ENCODE results near the gene KCNK1. TPM values are rescaled to one million over a fixed set of nuclear protein-coding genes. Genes with fewer than 3 reads are reported as not detected.
A peak's percentile ranks its signal among the peaks of the same experiment; 100 is the strongest.
"Not testable (repeated sequence)": the region's sequence is repeated elsewhere in the genome, so short reads cannot be mapped to it uniquely, and the experiment has no call there.

KCNK1 gene
- polyA plus RNA-seq, 1 donor = 8.0 TPM

GRCh38 chr1:233617025-233617424, 3.1 kb downstream of the KCNK1 start:
- Histone ChIP-seq H3K4me1 (ENCODE audit: control insufficient read depth, insufficient read depth, low read length) (peaks cover 4% of the 10 kb centered on the region), H3K27ac (ENCODE audit: low read length) (no peak overlapping the region), H3K4me3 (ENCODE audit: low read length) (no peak overlapping the region), H3K36me3 (ENCODE audit: control insufficient read depth, insufficient read depth, low read length) (no peaks in the 10 kb centered on the region), H3K27me3 (ENCODE audit: control insufficient read depth, insufficient read depth, low read length) (peaks cover 23% of the 10 kb centered on the region), H3K9me3 (ENCODE audit: control insufficient read depth, low read depth, low read length) (no peaks in the 10 kb centered on the region)
- no peak for DNase-seq
- WGBS (ENCODE audit: insufficient coverage, low lambda C conversion rate) = no CpG with 5 or more reads among the region's 1 CpG

DNA sequence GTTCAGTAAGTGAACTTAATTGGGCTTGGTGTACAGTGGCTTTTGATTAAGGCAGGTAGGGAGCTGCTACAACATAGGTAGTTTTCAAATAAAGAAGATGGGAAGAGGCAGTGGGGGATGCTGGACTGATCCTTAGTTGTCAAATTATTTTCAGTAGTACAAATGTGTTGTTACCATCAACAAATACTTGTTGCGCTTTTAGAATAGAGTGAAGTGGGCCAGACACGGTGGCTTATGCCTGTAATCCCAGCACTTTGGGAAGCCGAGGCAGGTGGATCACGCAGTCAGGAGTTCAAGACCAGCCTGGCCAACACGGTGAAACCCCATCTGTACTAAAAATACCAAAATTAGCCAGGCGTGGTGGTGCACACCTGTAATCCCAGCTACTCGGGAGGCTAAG, 5.5 kb downstream of the KCNK1 start:
- peaks cover 10% of the 10 kb centered on the region for H3K27me3 ChIP-seq (ENCODE audit: control insufficient read depth, insufficient read depth, low read length)
- H3K4me1 ChIP-seq (ENCODE audit: control insufficient read depth, insufficient read depth, low read length); DNase-seq; H3K9me3 ChIP-seq (ENCODE audit: control insufficient read depth, low read depth, low read length); H3K36me3 ChIP-seq (ENCODE audit: control insufficient read depth, insufficient read depth, low read length); H3K27ac ChIP-seq (ENCODE audit: low read length); H3K4me3 ChIP-seq (ENCODE audit: low read length): not testable (repeated sequence)
- no CpG with 5 or more reads among the region's 7 CpGs for WGBS (ENCODE audit: insufficient coverage, low lambda C conversion rate)

- Histone ChIP-seq H3K27ac (ENCODE audit: low read length) (no peak overlapping the region), H3K9me3 (ENCODE audit: control insufficient read depth, low read depth, low read length) (no peaks in the 10 kb centered on the region), H3K27me3 (ENCODE audit: control insufficient read depth, insufficient read depth, low read length) (peaks cover 5% of the 10 kb centered on the region), H3K36me3 (ENCODE audit: control insufficient read depth, insufficient read depth, low read length) (no peaks in the 10 kb centered on the region), H3K4me1 (ENCODE audit: control insufficient read depth, insufficient read depth, low read length) (no peaks in the 10 kb centered on the region), H3K4me3 (ENCODE audit: low read length) (no peak overlapping the region)
- WGBS (ENCODE audit: insufficient coverage, low lambda C conversion rate) = no CpG with 5 or more reads among the region's 2 CpGs
- DNase-seq = no peak
Measured at GRCh38 chr1:233620065-233620464, 6.2 kb downstream of the KCNK1 start.

- Histone ChIP-seq H3K4me1 (ENCODE audit: control insufficient read depth, insufficient read depth, low read length) (no peaks in the 10 kb centered on the region), H3K4me3 (ENCODE audit: low read length) (no peak overlapping the region), H3K36me3 (ENCODE audit: control insufficient read depth, insufficient read depth, low read length) (no peaks in the 10 kb centered on the region), H3K27ac (ENCODE audit: low read length) (no peak overlapping the region), H3K27me3 (ENCODE audit: control insufficient read depth, insufficient read depth, low read length) (no peaks in the 10 kb centered on the region), H3K9me3 (ENCODE audit: control insufficient read depth, low read depth, low read length) (no peaks in the 10 kb centered on the region)
- DNase-seq = peak in 1 of 2 donors; percentile 55
- no CpG with 5 or more reads among the region's 3 CpGs for WGBS (ENCODE audit: insufficient coverage, low lambda C conversion rate)
Measured at GRCh38 chr1:233621923-233622322, 8.0 kb downstream of the KCNK1 start.

DNA sequence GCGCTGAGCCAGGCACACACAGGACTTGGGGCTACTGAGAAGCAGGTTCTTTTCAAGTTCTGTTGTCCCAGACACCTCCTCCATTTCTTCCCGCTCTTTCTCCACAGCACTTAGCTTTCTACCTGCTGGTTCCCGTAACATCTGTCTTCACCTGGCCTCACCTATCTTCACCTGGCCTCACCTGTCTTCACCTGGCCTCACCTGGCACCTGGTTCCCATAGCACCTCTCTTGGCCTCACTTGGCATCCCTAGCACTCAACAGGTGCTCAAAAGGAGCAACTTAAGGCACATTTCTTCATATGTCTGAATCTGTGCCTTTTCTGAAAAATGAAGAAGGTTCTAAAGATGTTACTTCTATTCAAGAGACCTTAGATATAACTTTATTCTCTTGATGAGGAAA, 10.4 kb downstream of the KCNK1 start:
- Histone ChIP-seq H3K9me3 (ENCODE audit: control insufficient read depth, low read depth, low read length) (no peaks in the 10 kb centered on the region), H3K27ac (ENCODE audit: low read length) (no peak overlapping the region), H3K4me1 (ENCODE audit: control insufficient read depth, insufficient read depth, low read length) (no peaks in the 10 kb centered on the region), H3K36me3 (ENCODE audit: control insufficient read depth, insufficient read depth, low read length) (no peaks in the 10 kb centered on the region), H3K4me3 (ENCODE audit: low read length) (no peak overlapping the region), H3K27me3 (ENCODE audit: control insufficient read depth, insufficient read depth, low read length) (no peaks in the 10 kb centered on the region)
- WGBS (ENCODE audit: insufficient coverage, low lambda C conversion rate) = 100% methylated on average over 2 of the region's 3 CpGs
- DNase-seq = no peak

GRCh38 chr1:233625087-233625486, 11.2 kb downstream of the KCNK1 start:
- Histone ChIP-seq H3K4me1 (ENCODE audit: control insufficient read depth, insufficient read depth, low read length) (no peaks in the 10 kb centered on the region), H3K9me3 (ENCODE audit: control insufficient read depth, low read depth, low read length) (no peaks in the 10 kb centered on the region), H3K4me3 (ENCODE audit: low read length) (no peak overlapping the region), H3K27me3 (ENCODE audit: control insufficient read depth, insufficient read depth, low read length) (no peaks in the 10 kb centered on the region), H3K36me3 (ENCODE audit: control insufficient read depth, insufficient read depth, low read length) (no peaks in the 10 kb centered on the region), H3K27ac (ENCODE audit: low read length) (no peak overlapping the region)
- DNase-seq = no peak
- WGBS (ENCODE audit: insufficient coverage, low lambda C conversion rate) = no CpG with 5 or more reads among the region's 2 CpGs

DNA sequence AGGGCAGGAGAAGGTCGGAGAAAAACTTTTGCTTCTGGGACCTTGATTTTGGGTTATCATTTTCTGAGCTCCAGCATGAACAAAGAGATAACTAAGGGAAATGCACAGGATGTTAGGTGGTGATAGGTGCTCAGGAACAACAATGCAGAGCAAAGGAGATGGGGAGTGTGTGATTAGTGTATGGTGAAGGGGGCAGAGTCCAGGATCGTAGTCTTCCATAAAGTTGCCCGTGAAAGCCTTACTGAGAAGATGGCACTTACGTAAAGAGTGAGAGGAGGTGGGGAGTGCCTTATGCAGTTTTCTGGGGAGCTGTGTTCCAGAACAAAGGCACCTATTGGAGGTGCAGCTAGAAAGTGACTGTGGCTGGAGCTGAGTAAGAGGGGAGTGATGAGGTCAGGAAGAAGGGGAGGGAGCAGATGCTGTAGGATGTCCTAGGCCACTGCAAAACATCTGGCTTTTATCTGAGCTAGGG, 11.6 kb downstream of the KCNK1 start:
- H3K4me1 ChIP-seq (ENCODE audit: control insufficient read depth, insufficient read depth, low read length) = no peaks in the 10 kb centered on the region
- peak in 1 of 2 donors; percentile 59 for DNase-seq
- no peaks in the 10 kb centered on the region for H3K27me3 ChIP-seq (ENCODE audit: control insufficient read depth, insufficient read depth, low read length)
- 39% methylated on average over 3 of the region's 4 CpGs for WGBS (ENCODE audit: insufficient coverage, low lambda C conversion rate)
- no peak overlapping the region for H3K27ac ChIP-seq (ENCODE audit: low read length)
- H3K9me3 ChIP-seq (ENCODE audit: control insufficient read depth, low read depth, low read length) = no peaks in the 10 kb centered on the region
- H3K36me3 ChIP-seq (ENCODE audit: control insufficient read depth, insufficient read depth, low read length) = no peaks in the 10 kb centered on the region
- H3K4me3 ChIP-seq (ENCODE audit: low read length) = no peak overlapping the region

- no peaks in the 10 kb centered on the region for H3K9me3 ChIP-seq (ENCODE audit: control insufficient read depth, low read depth, low read length)
- H3K4me3 ChIP-seq (ENCODE audit: low read length) = no peak overlapping the region
- H3K27me3 ChIP-seq (ENCODE audit: control insufficient read depth, insufficient read depth, low read length) = no peaks in the 10 kb centered on the region
- no CpG with 5 or more reads among the region's 11 CpGs for WGBS (ENCODE audit: insufficient coverage, low lambda C conversion rate)
- no peak overlapping the region for H3K27ac ChIP-seq (ENCODE audit: low read length)
- H3K36me3 ChIP-seq (ENCODE audit: control insufficient read depth, insufficient read depth, low read length) = no peaks in the 10 kb centered on the region
- no peak for DNase-seq
- no peaks in the 10 kb centered on the region for H3K4me1 ChIP-seq (ENCODE audit: control insufficient read depth, insufficient read depth, low read length)
Measured at GRCh38 chr1:233627376-233627775, 13.5 kb downstream of the KCNK1 start.

DNA sequence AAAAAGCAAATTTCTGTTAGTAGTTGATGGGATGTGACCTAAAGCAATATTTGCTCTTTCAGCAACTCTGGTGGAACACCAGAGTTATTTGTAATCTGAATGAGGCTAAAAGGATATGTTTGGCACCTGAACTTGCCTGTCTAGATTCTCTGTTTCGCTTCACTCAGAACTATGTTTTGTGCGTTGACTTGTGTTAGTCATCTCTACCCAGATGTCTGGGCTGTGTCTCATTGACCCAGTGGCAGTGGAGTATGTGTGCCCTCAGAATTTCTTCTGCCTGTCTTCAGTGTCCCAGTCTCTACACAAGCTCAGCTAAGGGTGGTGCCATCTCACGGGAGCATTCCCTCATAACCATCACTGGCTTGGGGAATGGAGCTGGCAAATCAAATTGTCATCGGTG, 13.9 kb downstream of the KCNK1 start:
- Histone ChIP-seq H3K27ac (ENCODE audit: low read length) (no peak overlapping the region), H3K9me3 (ENCODE audit: control insufficient read depth, low read depth, low read length) (no peaks in the 10 kb centered on the region), H3K27me3 (ENCODE audit: control insufficient read depth, insufficient read depth, low read length) (no peaks in the 10 kb centered on the region), H3K4me1 (ENCODE audit: control insufficient read depth, insufficient read depth, low read length) (no peaks in the 10 kb centered on the region), H3K4me3 (ENCODE audit: low read length) (no peak overlapping the region), H3K36me3 (ENCODE audit: control insufficient read depth, insufficient read depth, low read length) (no peaks in the 10 kb centered on the region)
- no peak for DNase-seq
- no CpG with 5 or more reads among the region's 4 CpGs for whole genome bisulfite sequencing (ENCODE audit: insufficient coverage, low lambda C conversion rate)

GRCh38 chr1:233629305-233629935, 15.5 kb downstream of the KCNK1 start:
- Histone ChIP-seq H3K27ac (ENCODE audit: low read length) (no peak overlapping the region), H3K4me3 (ENCODE audit: low read length) (no peak overlapping the region), H3K9me3 (ENCODE audit: control insufficient read depth, low read depth, low read length) (no peaks in the 10 kb centered on the region), H3K4me1 (ENCODE audit: control insufficient read depth, insufficient read depth, low read length) (no peaks in the 10 kb centered on the region), H3K27me3 (ENCODE audit: control insufficient read depth, insufficient read depth, low read length) (no peaks in the 10 kb centered on the region), H3K36me3 (ENCODE audit: control insufficient read depth, insufficient read depth, low read length) (no peaks in the 10 kb centered on the region)
- no peak for DNase-seq
- WGBS (ENCODE audit: insufficient coverage, low lambda C conversion rate) = no CpG with 5 or more reads among the region's 19 CpGs

DNA sequence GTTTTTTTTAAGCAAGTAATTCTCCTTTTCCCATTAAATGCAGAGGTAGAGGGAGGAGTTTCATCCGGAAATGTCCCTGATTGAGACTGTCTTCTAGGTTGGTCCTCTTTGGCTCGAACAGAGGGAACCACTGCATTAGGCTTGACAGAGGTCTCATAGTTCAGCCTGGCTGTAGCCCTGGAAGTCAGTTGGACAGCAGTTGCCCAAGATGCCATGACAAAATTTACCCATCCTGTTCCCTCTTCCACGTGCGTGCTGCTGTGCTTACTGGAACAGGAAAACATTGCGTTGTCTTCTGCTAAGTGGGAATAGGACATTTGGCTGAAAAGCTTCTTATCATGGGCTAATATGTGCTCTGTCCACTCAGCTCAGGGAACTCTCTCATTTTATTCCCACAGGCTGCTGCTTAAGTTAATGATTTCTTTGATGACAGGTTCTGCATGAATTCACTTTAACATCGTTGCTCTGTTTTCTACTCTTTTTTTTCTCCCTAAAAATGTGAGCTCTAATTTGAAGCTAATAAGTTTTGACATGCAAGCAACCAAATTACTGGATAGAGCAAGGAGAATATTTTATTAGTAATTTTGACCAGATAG, 18.0 kb downstream of the KCNK1 start:
- H3K4me1 ChIP-seq (ENCODE audit: control insufficient read depth, insufficient read depth, low read length) = no peaks in the 10 kb centered on the region
- no peak overlapping the region for H3K4me3 ChIP-seq (ENCODE audit: low read length)
- no peaks in the 10 kb centered on the region for H3K36me3 ChIP-seq (ENCODE audit: control insufficient read depth, insufficient read depth, low read length)
- no peak for DNase-seq
- WGBS (ENCODE audit: insufficient coverage, low lambda C conversion rate) = no CpG with 5 or more reads among the region's 6 CpGs
- no peaks in the 10 kb centered on the region for H3K27me3 ChIP-seq (ENCODE audit: control insufficient read depth, insufficient read depth, low read length)
- H3K27ac ChIP-seq (ENCODE audit: low read length) = no peak overlapping the region
- H3K9me3 ChIP-seq (ENCODE audit: control insufficient read depth, low read depth, low read length) = no peaks in the 10 kb centered on the region

Data from large intestine (tissue), 3 donors.